Measurements from ENCODE around the gene DNAH10.
A peak's percentile ranks its signal among the peaks of the same experiment; 100 is the strongest.

The DNAH10 gene

GRCh38 chr12:123941624-123942237, 179.6 kb downstream of the DNAH10 start:
- CTCF ChIA-PET, result interaction anchor here (1.2 to 3.5 kb wide), 2 partner anchors 23 to 37 kb away, joined by 3 to 22 read pairs; no protein-coding TSS in a partner anchor
- no peak for TF ChIP-seq CTCF (IDR thresholded peaks at IDR 0.05; ENCODE audit: insufficient read depth, low read length, missing control alignments)
- POLR2A ChIA-PET, result interaction anchor here (0.5 to 1.2 kb wide), 3 partner anchors 23 to 278 kb away, joined by 3 to 5 read pairs (median 3); partner anchors contain the start of genes CCDC92 and ZNF664
- no peak overlapping the region for H3K4me3 ChIP-seq (ENCODE audit: low read depth, low read length)
- DNase-seq (ENCODE audit: low read depth, low spot score), result no peak

GRCh38 chr12:123942238-123942653, 180.1 kb downstream of the DNAH10 start:
- CTCF ChIA-PET, result interaction anchor here (1.2 to 3.5 kb wide), 4 partner anchors 12 to 38 kb away, joined by 3 to 22 read pairs (median 4); no protein-coding TSS in a partner anchor
- H3K4me3 ChIP-seq (ENCODE audit: low read depth, low read length), result no peak overlapping the region
- peak; percentile 92 for DNase-seq (ENCODE audit: low read depth, low spot score)
- POLR2A ChIA-PET, result interaction anchor here (0.5 to 1.2 kb wide), 4 partner anchors 23 to 279 kb away, joined by 3 to 5 read pairs (median 3); partner anchors contain the start of genes CCDC92 and ZNF664
- no peak for TF ChIP-seq CTCF (IDR thresholded peaks at IDR 0.05; ENCODE audit: insufficient read depth, low read length, missing control alignments)

GRCh38 chr12:123942911-123943648, 181.0 kb downstream of the DNAH10 start:
- no peak overlapping the region for H3K4me3 ChIP-seq (ENCODE audit: low read depth, low read length)
- DNase-seq (ENCODE audit: low read depth, low spot score), result no peak
- ChIA-PET CTCF (interaction anchor here (1.2 to 3.5 kb wide), 4 partner anchors 13 to 38 kb away, joined by 3 to 22 read pairs (median 4); no protein-coding TSS in a partner anchor), POLR2A (interaction anchor here (0.6 to 1.2 kb wide), 3 partner anchors 24 to 86 kb away, joined by 3 to 5 read pairs (median 3); partner anchors contain the start of genes CCDC92 and ZNF664)
- no peak for TF ChIP-seq CTCF (IDR thresholded peaks at IDR 0.05; ENCODE audit: insufficient read depth, low read length, missing control alignments)

GRCh38 chr12:123943816-123944215, 181.7 kb downstream of the DNAH10 start:
- DNase-seq (ENCODE audit: low read depth, low spot score), result no peak
- TF ChIP-seq CTCF (IDR thresholded peaks at IDR 0.05; ENCODE audit: insufficient read depth, low read length, missing control alignments), result no peak
- ChIA-PET POLR2A (no interaction called here), CTCF (no interaction called here)
- H3K4me3 ChIP-seq (ENCODE audit: low read depth, low read length), result no peak overlapping the region

GRCh38 chr12:123944696-123945095, 182.6 kb downstream of the DNAH10 start:
- no peak overlapping the region for H3K4me3 ChIP-seq (ENCODE audit: low read depth, low read length)
- ChIA-PET POLR2A (no interaction called here), CTCF (interaction anchor here (1.6 kb wide), 1 partner anchor 40 kb away, joined by 8 read pairs; no protein-coding TSS in a partner anchor)
- TF ChIP-seq CTCF (IDR thresholded peaks at IDR 0.05; ENCODE audit: insufficient read depth, low read length, missing control alignments), result no peak
- DNase-seq (ENCODE audit: low read depth, low spot score), result no peak
